Endothelial cell of umbilical vein (primary cell): Measurements from ENCODE around the gene TCP11L2. TPM values are rescaled to one million over a fixed set of nuclear protein-coding genes. Genes with fewer than 3 reads are reported as not detected.
A peak's percentile ranks its signal among the peaks of the same experiment; 100 is the strongest.

Source experiments
- BruUV-seq: library from RNA; stranded (reverse); fragments of 400-500 nt; replicated peaks from 2 replicates; lab custom pipeline; 2021; lab: Mats Ljungman, UMichigan
- CTCF ChIA-PET: fragments of 300-600, 350-600 bp; sonication (Branson Sonifier 250); formaldehyde crosslinking; loops from one replicate; lab custom pipeline; 2021; ENCODE audit warnings: antibody characterized with exemption, inconsistent platforms; lab: Charles Lee
- POLR2A ChIA-PET: fragments of 300-600, 350-600 bp; sonication (Branson Sonifier 250); formaldehyde crosslinking; loops from one replicate; lab custom pipeline; 2021; ENCODE audit warnings: antibody characterized with exemption, inconsistent platforms; lab: Charles Lee
- DNase-seq: peaks from one replicate; pipeline ENCODE4 v3.0.0-alpha.2; 2011; ENCODE audit warnings: low read depth, low spot score
- FAIRE-seq: peaks from 2 replicates; lab custom pipeline; 2011; peaks lifted over from hg19 to GRCh38; lab: Jason Lieb, UNC
- H2AFZ ChIP-seq: 2 replicates; pipeline ENCODE4 v1.6.0; 2012; ENCODE audit warnings: low read depth, low read length, control low read depth, inconsistent platforms
- H3K27ac ChIP-seq: 2 replicates; pipeline ENCODE4 v1.5.1; 2011; ENCODE audit warnings: low read depth, mild to moderate bottlenecking, control low read depth, low read length, moderate library complexity; ENCODE audit not compliant: insufficient read depth
- H3K27me3 ChIP-seq, 2 experiments: 2 replicates each; pipeline versions ENCODE4 v1.6.0 to v1.6.1; 2011; ENCODE audit warnings: low read length in 2 of 2, mixed read lengths in 1 of 2; ENCODE audit not compliant: control insufficient read depth in 2 of 2, insufficient read depth in 2 of 2
- H3K36me3 ChIP-seq, 2 experiments: 2 replicates in 1 of 2; 3 replicates in 1 of 2; pipeline ENCODE4 v1.5.1; 2011; ENCODE audit warnings: low read length in 2 of 2, mild to moderate bottlenecking in 1 of 2, moderate library complexity in 1 of 2; ENCODE audit not compliant: control insufficient read depth in 2 of 2, insufficient read depth in 2 of 2; ENCODE audit errors: extremely low read depth in 1 of 2
- H3K4me1 ChIP-seq: 3 replicates; pipeline ENCODE4 v1.5.1; 2011; ENCODE audit warnings: mild to moderate bottlenecking, low read length; ENCODE audit not compliant: control insufficient read depth, insufficient read depth; ENCODE audit errors: extremely low read depth
- H3K4me2 ChIP-seq: 2 replicates; pipeline ENCODE4 v1.6.1; 2011; ENCODE audit warnings: low read length, control low read depth, mixed read lengths; ENCODE audit not compliant: insufficient read depth
- H3K4me3 ChIP-seq, 3 experiments: fragments of 200-600 bp in 1 of 3; sonication (generic), shearing (Covaris generic) in 1 of 3; replicated peaks in 1 of 3; 2 replicates each; pipeline ENCODE4 v1.5.1; 2011 to 2016; ENCODE audit warnings: control low read depth in 3 of 3, low read length in 3 of 3, mild to moderate bottlenecking in 2 of 3, inconsistent platforms in 1 of 3, low read depth in 1 of 3, moderate library complexity in 1 of 3; ENCODE audit not compliant: insufficient read depth in 1 of 3
- H3K79me2 ChIP-seq: 2 replicates; pipeline ENCODE4 v1.6.0; 2012; ENCODE audit warnings: low read length, inconsistent platforms; ENCODE audit not compliant: control insufficient read depth, insufficient read depth
- H3K9ac ChIP-seq: replicated peaks from 2 replicates; pipeline ENCODE3; 2011; ENCODE audit warnings: low read length, control low read depth; ENCODE audit not compliant: insufficient read depth; ENCODE audit errors: extremely low read depth
- H3K9me1 ChIP-seq: replicated peaks from 3 replicates; pipeline ENCODE4 v1.6.0; 2011; ENCODE audit warnings: mild to moderate bottlenecking, low read length; ENCODE audit not compliant: control insufficient read depth, insufficient read depth; ENCODE audit errors: extremely low read depth
- H3K9me3 ChIP-seq: replicated peaks from 2 replicates; pipeline ENCODE4 v1.5.1; 2012; ENCODE audit warnings: low read length, inconsistent platforms; ENCODE audit not compliant: control insufficient read depth, insufficient read depth
- H4K20me1 ChIP-seq: replicated peaks from 2 replicates; pipeline ENCODE3; 2011; ENCODE audit warnings: mild to moderate bottlenecking, low read length; ENCODE audit not compliant: control insufficient read depth, insufficient read depth; ENCODE audit errors: extremely low read depth
- FOS ChIP-seq: IDR thresholded peaks from 2 replicates; pipeline ENCODE4 v1.6.1; 2011; ENCODE audit warnings: mild to moderate bottlenecking, low read length, moderate library complexity, borderline replicate concordance; ENCODE audit not compliant: insufficient read depth
- GATA2 ChIP-seq: IDR thresholded peaks from 2 replicates; pipeline ENCODE4 v1.7.0; 2011; ENCODE audit warnings: low read depth, mild to moderate bottlenecking, moderate library complexity, mixed read lengths, low read length; ENCODE audit not compliant: insufficient read length, insufficient read depth
- JUN ChIP-seq: IDR thresholded peaks from 2 replicates; pipeline ENCODE4 v1.6.1; 2011; ENCODE audit warnings: borderline replicate concordance, low read depth; ENCODE audit not compliant: insufficient read length, insufficient read depth
- MYC ChIP-seq: IDR thresholded peaks from one replicate; pipeline ENCODE4 v1.6.1; 2011; ENCODE audit warnings: mild to moderate bottlenecking, low read depth, low read length
- dilution Hi-C: fragments of 300-500 bp; cut with MboI; formaldehyde crosslinking; loops from one replicate; pipeline ENCODE4 v1.15.0; 2019; ENCODE audit warnings: low sequenced_read_pairs; ENCODE audit not compliant: extremely low pct_ligation_motif_present
- intact Hi-C: fragments of 100-400 bp; cut with micrococcal nuclease; formaldehyde crosslinking; loops from one replicate; pipeline ENCODE4 v1.10.0; 2022
- polyA plus RNA-seq, 4 experiments: library from polyadenylated mRNA; depleted of rRNA in 3 of 4; stranded (reverse) in 3 of 4; unstranded in 1 of 4; fragments of >200 nt; gene quantifications; 2 replicates each; pipeline versions ENCODE4 v1.2.1 to v1.2.3, GENCODE V29; 2011 to 2012; ENCODE audit warnings: missing spikeins in 1 of 4
- total RNA-seq: library from RNA; stranded (reverse); gene quantifications from 2 replicates; pipeline ENCODE4 v1.2.3, GENCODE V29; 2021

Gene TCP11L2
- total and polyA plus RNA-seq, 2 donors (not counting 3 experiments of a cell fraction or from before 2014, with no cell fraction given): 6.0 to 18.7 TPM

DNA sequence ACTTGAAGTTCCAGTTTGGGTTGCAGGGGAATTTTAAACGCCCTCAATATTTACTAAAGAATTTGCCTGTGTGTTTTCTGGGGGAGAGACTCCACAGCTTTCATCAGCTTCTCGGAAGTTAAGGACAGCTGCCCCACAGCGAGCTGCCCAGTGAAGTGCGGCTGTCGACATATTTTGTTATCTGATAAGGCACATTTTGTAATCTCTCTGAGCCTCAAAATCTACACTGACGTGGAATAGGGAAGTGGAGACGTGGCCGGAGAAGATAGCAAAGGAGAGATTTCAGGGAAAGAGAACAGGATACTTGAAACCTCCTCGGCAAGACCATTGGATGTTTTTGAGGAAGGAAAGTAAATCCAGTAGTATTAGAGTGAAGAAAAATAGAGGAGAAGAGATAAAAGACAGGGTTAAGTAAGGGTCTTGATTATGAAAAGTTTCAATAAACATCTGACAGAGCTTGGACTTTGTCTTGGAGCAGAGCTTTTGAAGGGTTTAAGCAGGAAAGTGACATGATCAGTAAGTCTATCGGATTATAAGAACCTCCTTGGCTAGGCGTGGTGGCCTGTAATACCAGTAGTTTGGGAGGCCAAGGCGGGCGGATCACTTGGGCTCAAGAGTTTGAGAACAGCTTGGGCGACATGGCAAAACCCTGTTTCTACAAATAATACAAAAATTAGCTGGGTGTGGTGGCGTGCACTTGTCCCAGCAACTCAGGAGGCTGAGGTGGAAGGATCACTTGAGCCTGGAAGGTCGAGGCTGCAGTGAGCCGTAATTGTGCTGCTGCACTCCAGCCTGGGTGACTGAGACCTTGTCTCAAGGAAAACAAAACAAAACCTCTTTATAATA is 56.1 kb downstream of the TCP11L2 start:
- Histone ChIP-seq H3K36me3 (no peaks in the 10 kb centered on the region), H2AFZ (peak overlapping the region; percentile 52), H3K9me3 (no peaks in the 10 kb centered on the region), H3K27me3 (peaks cover 0 to 2% of the 10 kb centered on the region in 2 experiments), H3K4me2 (peak overlapping the region; percentile 93), H4K20me1 (no peaks in the 10 kb centered on the region), H3K27ac (peak overlapping the region; percentile 64), H3K4me3 (peak overlapping the region; percentile 52 to 92 (median 87)), H3K9ac (peak overlapping the region; percentile 72), H3K9me1 (no peaks in the 10 kb centered on the region), H3K79me2 (peaks cover 25% of the 10 kb centered on the region), H3K4me1 (peaks cover 12% of the 10 kb centered on the region)
- dilution Hi-C loops: no loop called here
- intact Hi-C loops: loop anchor here (1.0 to 5.0 kb wide), 3 partner anchors 11 to 734 kb away; partner anchors contain the start of genes CRY1 and RIC8B
- BruUV-seq: TSS peak; percentile 68
- DNase-seq (no peak), FAIRE-seq (no peak)
- ChIA-PET CTCF (interaction anchor here (0.9 to 3.9 kb wide), 17 partner anchors 9 to 597 kb away, joined by 3 to 111 read pairs (median 8); partner anchors contain the start of gene TMEM263), POLR2A (interaction anchor here (1.5 to 1.8 kb wide), 2 partner anchors 483 to 597 kb away, joined by 3 to 6 read pairs; partner anchors contain the start of gene TMEM263)
- TF ChIP-seq JUN (no peak), MYC (no peak), FOS (no peak), GATA2 (peak; percentile 75)
